HepG2 (cell line): ENCODE measurements around the gene MAFF. TPM values are rescaled to one million over a fixed set of nuclear protein-coding genes. Genes with fewer than 3 reads are reported as not detected.
A peak's percentile ranks its signal among the peaks of the same experiment; 100 is the strongest.

Experiments used
- BORCS8-MEF2B ChIP-seq: sonication (generic); formaldehyde crosslinking; IDR thresholded peaks from 2 replicates; pipeline ENCODE4 v1.8.0; 2022; ENCODE audit warnings: mild to moderate bottlenecking, missing genetic modification reagents
- HHEX ChIP-seq: IDR thresholded peaks from 2 replicates; pipeline ENCODE4 v1.6.1; 2016; ENCODE audit warnings: control low read depth
- HIVEP1 ChIP-seq: sonication (generic); formaldehyde crosslinking; IDR thresholded peaks from 2 replicates; pipeline ENCODE4 v1.4.0; 2020; ENCODE audit warnings: mild to moderate bottlenecking, missing genetic modification reagents
- JUNB ChIP-seq: sonication (generic); formaldehyde crosslinking; IDR thresholded peaks from 2 replicates; pipeline ENCODE4 v1.8.0; 2022; ENCODE audit warnings: missing genetic modification reagents, mild to moderate bottlenecking, borderline replicate concordance
- KLF13 ChIP-seq: sonication (generic); formaldehyde crosslinking; IDR thresholded peaks from 2 replicates; pipeline ENCODE4 v1.4.0; 2020; ENCODE audit warnings: mild to moderate bottlenecking, missing genetic modification reagents
- KLF16 ChIP-seq, 2 experiments: sonication (generic) in 1 of 2; formaldehyde crosslinking in 1 of 2; IDR thresholded peaks; 2 replicates each; pipeline versions ENCODE4 v1.6.1 to v1.8.0; 2016 to 2023; ENCODE audit warnings: missing genetic modification reagents in 2 of 2, missing compliant biosample characterization in 1 of 2
- LCORL ChIP-seq, 2 experiments: fragments of 450-650 bp in 1 of 2; sonication (generic) in 1 of 2; formaldehyde crosslinking in 1 of 2; IDR thresholded peaks; 2 replicates each; pipeline versions ENCODE4 v1.5.0 to v1.6.1; 2017 to 2020; ENCODE audit warnings: antibody characterized with exemption in 1 of 2, missing genetic modification reagents in 1 of 2
- RBAK ChIP-seq: sonication (generic); formaldehyde crosslinking; IDR thresholded peaks from 2 replicates; pipeline ENCODE4 v1.5.1; 2020; ENCODE audit warnings: mild to moderate bottlenecking, missing genetic modification reagents
- SALL1 ChIP-seq: sonication (generic); formaldehyde crosslinking; IDR thresholded peaks from 2 replicates; pipeline ENCODE4 v1.8.0; 2022; ENCODE audit warnings: mild to moderate bottlenecking, missing genetic modification reagents
- SATB2 ChIP-seq: sonication (generic); formaldehyde crosslinking; IDR thresholded peaks from 2 replicates; pipeline ENCODE4 v1.5.0; 2020; ENCODE audit warnings: missing genetic modification reagents
- SP140L ChIP-seq: sonication (generic); formaldehyde crosslinking; IDR thresholded peaks from 2 replicates; pipeline ENCODE4 v1.4.0; 2020; ENCODE audit warnings: missing genetic modification reagents, borderline replicate concordance
- SRY ChIP-seq: sonication (generic); formaldehyde crosslinking; IDR thresholded peaks from 2 replicates; pipeline ENCODE4 v1.8.0; 2022; ENCODE audit warnings: mild to moderate bottlenecking, missing genetic modification reagents
- STAG1 ChIP-seq: sonication (generic); formaldehyde crosslinking; IDR thresholded peaks from 2 replicates; pipeline ENCODE4 v1.4.0; 2020; ENCODE audit warnings: missing genetic modification reagents
- TARDBP ChIP-seq: sonication (generic); formaldehyde crosslinking; IDR thresholded peaks from 2 replicates; pipeline ENCODE4 v1.8.0; 2022; ENCODE audit warnings: mild to moderate bottlenecking, missing genetic modification reagents
- ZFP36L2 ChIP-seq: sonication (generic); formaldehyde crosslinking; IDR thresholded peaks from 2 replicates; pipeline ENCODE4 v1.4.0; 2020; ENCODE audit warnings: missing genetic modification reagents
- ZNF124 ChIP-seq: sonication (generic); formaldehyde crosslinking; IDR thresholded peaks from 2 replicates; pipeline ENCODE4 v1.4.0; 2020; ENCODE audit warnings: missing genetic modification reagents
- ZNF138 ChIP-seq: sonication (generic); formaldehyde crosslinking; IDR thresholded peaks from 2 replicates; pipeline ENCODE4 v1.5.0; 2020; ENCODE audit warnings: mild to moderate bottlenecking, low read depth, missing genetic modification reagents
- ZNF362 ChIP-seq: sonication (generic); formaldehyde crosslinking; IDR thresholded peaks from 2 replicates; pipeline ENCODE4 v1.4.0; 2020; ENCODE audit warnings: missing genetic modification reagents, mild to moderate bottlenecking, borderline replicate concordance
- ZNF431 ChIP-seq: sonication (generic); formaldehyde crosslinking; IDR thresholded peaks from 2 replicates; pipeline ENCODE4 v1.9.0; 2022; ENCODE audit warnings: missing genetic modification reagents, low read depth, mild to moderate bottlenecking, borderline replicate concordance
- ZNF746 ChIP-seq: sonication (generic); formaldehyde crosslinking; IDR thresholded peaks from 2 replicates; pipeline ENCODE4 v1.8.0; 2022; ENCODE audit warnings: mild to moderate bottlenecking, missing genetic modification reagents
- ZNF816 ChIP-seq: sonication (generic); formaldehyde crosslinking; IDR thresholded peaks from 2 replicates; pipeline ENCODE4 v1.8.0; 2022; ENCODE audit warnings: missing genetic modification reagents, mild to moderate bottlenecking, borderline replicate concordance
- ZSCAN29 ChIP-seq: sonication (generic); formaldehyde crosslinking; conservative IDR thresholded peaks from 2 replicates; pipeline ENCODE4 v1.4.0; 2020; ENCODE audit warnings: mild to moderate bottlenecking, missing genetic modification reagents
- ZSCAN9 ChIP-seq: IDR thresholded peaks from 2 replicates; pipeline ENCODE4 v1.6.1; 2016; ENCODE audit warnings: borderline replicate concordance
- polyA plus RNA-seq, 8 experiments: library from polyadenylated mRNA; depleted of rRNA in 3 of 8; stranded (reverse) in 7 of 8; unstranded in 1 of 8; fragments of >200 nt; fragmentation: Illumina TruSeq in 4 of 8; extraction: Trizol in 4 of 8; gene quantifications; 2 replicates each; pipeline versions ENCODE4 v1.2.1 to v1.2.3, GENCODE V29; 2011 to 2016; ENCODE audit warnings: low read depth in 4 of 8, missing spikeins in 1 of 8, mixed read lengths in 1 of 8; ENCODE audit not compliant: insufficient read depth in 1 of 8
- total RNA-seq, 5 experiments: library from RNA; depleted of rRNA; stranded (reverse); fragments of >200 nt; fragmentation: Illumina TruSeq; extraction: Trizol; gene quantifications; 2 replicates each; pipeline ENCODE4 v1.2.3, GENCODE V29; 2016; ENCODE audit warnings: low read depth in 1 of 5
- TF ChIP-seq, protein P1 (sequence below): sonication (generic); formaldehyde crosslinking; IDR thresholded peaks from 2 replicates; pipeline ENCODE4 v1.9.0; 2021; ENCODE audit warnings: missing genetic modification reagents, mild to moderate bottlenecking, borderline replicate concordance
- TF ChIP-seq, protein P2 (sequence below): sonication (generic); formaldehyde crosslinking; IDR thresholded peaks from 2 replicates; pipeline ENCODE4 v1.4.0; 2020; ENCODE audit warnings: missing genetic modification reagents
- TF ChIP-seq, protein P3 (sequence below): sonication (generic); formaldehyde crosslinking; IDR thresholded peaks from 2 replicates; pipeline ENCODE4 v1.5.1; 2020; ENCODE audit warnings: mild to moderate bottlenecking, missing genetic modification reagents, moderate library complexity

The MAFF gene
- total and polyA plus RNA-seq, 2 of the 13 experiments (the other 11 are each of a cell fraction or from before 2014, with no cell fraction given): 5.4 to 14.3 TPM

DNA sequence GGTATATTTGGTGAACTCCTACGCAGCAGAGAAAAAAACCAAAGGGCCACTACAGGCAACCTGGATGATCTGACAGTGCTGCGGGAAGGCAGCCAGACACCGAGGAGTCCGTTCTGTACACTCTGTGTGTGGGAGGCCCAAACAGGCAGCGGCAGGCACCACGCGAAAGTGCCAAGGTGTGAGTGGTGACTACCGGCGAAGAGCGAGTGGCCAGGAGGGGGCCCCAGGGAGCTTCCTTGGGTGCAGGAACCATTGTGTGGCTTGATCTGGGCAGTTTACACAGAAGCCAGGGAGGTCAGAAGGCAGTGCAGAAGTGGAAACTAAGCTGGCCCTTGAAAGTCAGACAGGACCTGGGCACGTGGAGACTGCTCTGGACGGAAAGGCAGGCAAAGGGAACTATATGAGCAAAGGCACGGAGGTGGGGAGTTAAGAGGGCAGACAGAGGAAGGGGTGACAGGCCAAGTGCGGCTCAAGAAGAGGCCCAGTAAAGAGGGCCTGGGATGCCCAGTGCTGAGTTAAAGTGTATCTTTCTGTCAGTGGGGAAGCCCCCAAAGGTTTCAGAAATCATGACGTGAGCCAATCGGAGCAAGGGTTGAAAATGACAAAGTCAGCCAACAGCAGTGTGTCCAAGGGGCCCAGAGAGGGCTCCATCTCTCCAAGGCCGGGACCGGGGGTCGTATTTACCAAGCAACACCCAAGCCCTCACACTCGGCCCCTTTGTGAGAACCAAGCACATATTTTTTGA is 60.4 kb downstream of the MAFF start (continued):
- TF ChIP-seq, protein P1, sequence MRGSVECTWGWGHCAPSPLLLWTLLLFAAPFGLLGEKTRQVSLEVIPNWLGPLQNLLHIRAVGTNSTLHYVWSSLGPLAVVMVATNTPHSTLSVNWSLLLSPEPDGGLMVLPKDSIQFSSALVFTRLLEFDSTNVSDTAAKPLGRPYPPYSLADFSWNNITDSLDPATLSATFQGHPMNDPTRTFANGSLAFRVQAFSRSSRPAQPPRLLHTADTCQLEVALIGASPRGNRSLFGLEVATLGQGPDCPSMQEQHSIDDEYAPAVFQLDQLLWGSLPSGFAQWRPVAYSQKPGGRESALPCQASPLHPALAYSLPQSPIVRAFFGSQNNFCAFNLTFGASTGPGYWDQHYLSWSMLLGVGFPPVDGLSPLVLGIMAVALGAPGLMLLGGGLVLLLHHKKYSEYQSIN (CRISPR knock-in tag): no peak
- peak; percentile 52; the same call in 1 of the 2 replicates for TF ChIP-seq HIVEP1
- TF ChIP-seq ZNF431: 0 out of 2 replicates have a peak, but pooled peaks have one; percentile 20
- 0 out of 2 replicates have a peak, but pooled peaks have one; percentile 25 for TF ChIP-seq ZNF816 (CRISPR knock-in tag)
- no peak for TF ChIP-seq ZNF362
- TF ChIP-seq, protein P2, sequence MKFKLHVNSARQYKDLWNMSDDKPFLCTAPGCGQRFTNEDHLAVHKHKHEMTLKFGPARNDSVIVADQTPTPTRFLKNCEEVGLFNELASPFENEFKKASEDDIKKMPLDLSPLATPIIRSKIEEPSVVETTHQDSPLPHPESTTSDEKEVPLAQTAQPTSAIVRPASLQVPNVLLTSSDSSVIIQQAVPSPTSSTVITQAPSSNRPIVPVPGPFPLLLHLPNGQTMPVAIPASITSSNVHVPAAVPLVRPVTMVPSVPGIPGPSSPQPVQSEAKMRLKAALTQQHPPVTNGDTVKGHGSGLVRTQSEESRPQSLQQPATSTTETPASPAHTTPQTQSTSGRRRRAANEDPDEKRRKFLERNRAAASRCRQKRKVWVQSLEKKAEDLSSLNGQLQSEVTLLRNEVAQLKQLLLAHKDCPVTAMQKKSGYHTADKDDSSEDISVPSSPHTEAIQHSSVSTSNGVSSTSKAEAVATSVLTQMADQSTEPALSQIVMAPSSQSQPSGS (CRISPR knock-in tag): peak; percentile 38; the same call in 1 of the 2 replicates
- TF ChIP-seq KLF13 (CRISPR knock-in tag): no peak
- TF ChIP-seq ZNF746: 0 out of 2 replicates have a peak, but pooled peaks have one; percentile 31
- 0 out of 2 replicates have a peak, but pooled peaks have one; percentile 39 for TF ChIP-seq ZSCAN29
- TF ChIP-seq ZSCAN9 (CRISPR knock-in tag): no peak
- no peak for TF ChIP-seq BORCS8-MEF2B
- no peak for TF ChIP-seq JUNB (CRISPR knock-in tag)
- TF ChIP-seq HHEX (CRISPR knock-in tag): no peak
- no peak for TF ChIP-seq LCORL (IDR thresholded peaks at IDR 0.05)
- TF ChIP-seq LCORL (CRISPR knock-in tag; IDR thresholded peaks at IDR 0.05): peak; percentile 69
- TF ChIP-seq SP140L: no peak
- TF ChIP-seq, protein P3, sequence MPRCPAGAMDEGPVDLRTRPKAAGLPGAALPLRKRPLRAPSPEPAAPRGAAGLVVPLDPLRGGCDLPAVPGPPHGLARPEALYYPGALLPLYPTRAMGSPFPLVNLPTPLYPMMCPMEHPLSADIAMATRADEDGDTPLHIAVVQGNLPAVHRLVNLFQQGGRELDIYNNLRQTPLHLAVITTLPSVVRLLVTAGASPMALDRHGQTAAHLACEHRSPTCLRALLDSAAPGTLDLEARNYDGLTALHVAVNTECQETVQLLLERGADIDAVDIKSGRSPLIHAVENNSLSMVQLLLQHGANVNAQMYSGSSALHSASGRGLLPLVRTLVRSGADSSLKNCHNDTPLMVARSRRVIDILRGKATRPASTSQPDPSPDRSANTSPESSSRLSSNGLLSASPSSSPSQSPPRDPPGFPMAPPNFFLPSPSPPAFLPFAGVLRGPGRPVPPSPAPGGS (CRISPR knock-in tag): no peak
- TF ChIP-seq STAG1 (CRISPR knock-in tag): peak; percentile 82
- TF ChIP-seq KLF16 (CRISPR knock-in tag; IDR thresholded peaks at IDR 0.05): 0 out of 4 replicates have a peak, but pooled peaks of 1 of the 2 experiments have one; percentile 59
- TF ChIP-seq SATB2 (CRISPR knock-in tag): no peak
- peak; percentile 40; the same call in 1 of the 2 replicates for TF ChIP-seq SRY (CRISPR knock-in tag)
- no peak for TF ChIP-seq RBAK (CRISPR knock-in tag)
- TF ChIP-seq TARDBP (CRISPR knock-in tag): 0 out of 2 replicates have a peak, but pooled peaks have one; percentile 30
- 0 out of 2 replicates have a peak, but pooled peaks have one; percentile 48 for TF ChIP-seq ZNF124
- no peak for TF ChIP-seq ZNF138 (CRISPR knock-in tag)
- TF ChIP-seq SALL1: peak; percentile 59; the same call in 1 of the 2 replicates
- TF ChIP-seq ZFP36L2 (CRISPR knock-in tag): no peak
